ENCODE data around the gene ACSL1. TPM values are rescaled to one million over a fixed set of nuclear protein-coding genes. Genes with fewer than 3 reads are reported as not detected.

The ACSL1 gene
- total RNA-seq, 2 donors from 2014 or later = 3.8 to 5.2 TPM

DNA sequence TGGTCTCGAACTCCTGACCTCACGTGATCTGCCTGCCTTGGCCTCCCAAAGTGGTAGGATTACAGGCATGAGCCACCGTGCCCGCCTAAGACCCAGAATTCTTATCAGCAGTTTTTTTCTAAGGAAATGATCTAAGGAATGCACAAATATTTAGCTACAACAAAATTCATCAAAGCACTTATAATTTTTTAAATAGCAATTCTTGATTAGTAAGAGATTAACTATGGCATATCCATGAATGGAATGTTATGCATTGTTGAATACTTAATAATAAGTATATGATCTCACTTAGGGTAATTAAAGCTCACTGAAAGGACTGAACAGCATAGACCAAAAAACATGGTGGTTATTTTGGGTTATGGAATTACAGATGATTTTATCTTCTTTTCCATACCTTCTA, 110.2 kb downstream of the ACSL1 start:
- Histone ChIP-seq H3K27ac (ENCODE audit: low read depth, low read length) (no peak overlapping the region), H3K4me3 (ENCODE audit: low read length) (no peak overlapping the region), H3K9ac (ENCODE audit: extremely low read depth, low read length, poor library complexity, severe bottlenecking) (no peak overlapping the region), H3K4me1 (ENCODE audit: control insufficient read depth, insufficient read depth, low read length) (no peaks in the 10 kb centered on the region), H3K36me3 (ENCODE audit: control insufficient read depth, insufficient read depth, low read length) (peaks cover 66% of the 10 kb centered on the region), H3K27me3 (ENCODE audit: control insufficient read depth, insufficient read depth, low read length, poor library complexity, severe bottlenecking) (no peaks in the 10 kb centered on the region), H3K9me3 (ENCODE audit: control insufficient read depth, low read length) (no peaks in the 10 kb centered on the region)
- WGBS, 2 experiments (ENCODE audit: insufficient coverage in 1 of 2, insufficient read length in 1 of 2) = 98 to 100% methylated on average over 1 to 4 of the region's 4 CpGs
- Mint-ChIP-seq H3K27me3 (ENCODE audit: insufficient read depth) (no peaks in the 10 kb centered on the region), H3K4me3 (no peak overlapping the region), H3K9me3 (no peaks in the 10 kb centered on the region), H3K36me3 (ENCODE audit: low read depth) (peaks cover 53% of the 10 kb centered on the region), H3K27ac (no peak overlapping the region), H3K4me1 (no peaks in the 10 kb centered on the region)
- no peak for DNase-seq
- TF ChIP-seq CTCF (conservative IDR thresholded peaks at IDR 0.05) = no peak

DNA sequence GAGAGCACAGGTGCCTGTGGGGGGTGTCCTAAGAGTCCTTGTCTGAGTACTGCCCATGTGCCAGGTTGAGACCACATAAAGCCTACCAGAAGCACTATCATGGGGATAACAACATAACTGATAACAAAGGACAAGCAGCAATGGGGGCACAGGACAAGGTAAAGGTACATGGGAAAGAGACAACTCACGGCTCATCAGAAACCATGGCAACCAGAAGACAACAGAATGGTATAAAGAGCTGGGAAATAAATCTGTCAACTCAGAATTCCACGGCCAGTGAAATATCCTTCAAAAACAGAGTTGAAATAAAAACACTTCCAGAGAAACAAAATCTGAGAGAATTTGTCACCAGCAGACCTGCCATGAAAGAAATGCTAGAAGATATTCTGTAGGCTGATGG, 111.9 kb downstream of the ACSL1 start:
- no peaks in the 10 kb centered on the region for H3K27me3 ChIP-seq (ENCODE audit: control insufficient read depth, insufficient read depth, low read length, poor library complexity, severe bottlenecking)
- WGBS, 2 experiments (ENCODE audit: insufficient coverage in 1 of 2, insufficient read length in 1 of 2) = 43% methylated on average over 2 of the region's 2 CpGs; no CpG with 5 or more reads in 1 of the 2 experiments
- H3K36me3 ChIP-seq (ENCODE audit: control insufficient read depth, insufficient read depth, low read length) = peaks cover 64% of the 10 kb centered on the region
- H3K4me3 Mint-ChIP-seq = no peak overlapping the region
- no peak overlapping the region for H3K27ac Mint-ChIP-seq
- peaks cover 56% of the 10 kb centered on the region for H3K36me3 Mint-ChIP-seq (ENCODE audit: low read depth)
- no peaks in the 10 kb centered on the region for H3K4me1 ChIP-seq (ENCODE audit: control insufficient read depth, insufficient read depth, low read length)
- H3K9me3 Mint-ChIP-seq = no peaks in the 10 kb centered on the region
- no peaks in the 10 kb centered on the region for H3K27me3 Mint-ChIP-seq (ENCODE audit: insufficient read depth)
- DNase-seq = no peak
- H3K9me3 ChIP-seq (ENCODE audit: control insufficient read depth, low read length) = peaks cover 6% of the 10 kb centered on the region
- no peak overlapping the region for H3K9ac ChIP-seq (ENCODE audit: extremely low read depth, low read length, poor library complexity, severe bottlenecking)
- no peak for TF ChIP-seq CTCF (conservative IDR thresholded peaks at IDR 0.05)
- H3K27ac ChIP-seq (ENCODE audit: low read depth, low read length) = no peak overlapping the region
- H3K4me3 ChIP-seq (ENCODE audit: low read length) = no peak overlapping the region
- H3K4me1 Mint-ChIP-seq = no peaks in the 10 kb centered on the region

- no peak overlapping the region for H3K4me3 ChIP-seq (ENCODE audit: low read length)
- peaks cover 6% of the 10 kb centered on the region for H3K9me3 ChIP-seq (ENCODE audit: control insufficient read depth, low read length)
- H3K9me3 Mint-ChIP-seq = no peaks in the 10 kb centered on the region
- H3K4me1 ChIP-seq (ENCODE audit: control insufficient read depth, insufficient read depth, low read length) = no peaks in the 10 kb centered on the region
- no peak overlapping the region for H3K9ac ChIP-seq (ENCODE audit: extremely low read depth, low read length, poor library complexity, severe bottlenecking)
- no peak overlapping the region for H3K4me3 Mint-ChIP-seq
- TF ChIP-seq CTCF (conservative IDR thresholded peaks at IDR 0.05) = no peak
- peaks cover 59% of the 10 kb centered on the region for H3K36me3 Mint-ChIP-seq (ENCODE audit: low read depth)
- DNase-seq = no peak
- no peaks in the 10 kb centered on the region for H3K27me3 ChIP-seq (ENCODE audit: control insufficient read depth, insufficient read depth, low read length, poor library complexity, severe bottlenecking)
- no peak overlapping the region for H3K27ac Mint-ChIP-seq
- H3K27ac ChIP-seq (ENCODE audit: low read depth, low read length) = no peak overlapping the region
- H3K36me3 ChIP-seq (ENCODE audit: control insufficient read depth, insufficient read depth, low read length) = peaks cover 67% of the 10 kb centered on the region
- no peaks in the 10 kb centered on the region for H3K4me1 Mint-ChIP-seq
- no peaks in the 10 kb centered on the region for H3K27me3 Mint-ChIP-seq (ENCODE audit: insufficient read depth)
Measured at GRCh38 chr4:184712322-184712721, 113.4 kb downstream of the ACSL1 start.
